ENCODE results near the gene SMURF2. TPM values are rescaled to one million over a fixed set of nuclear protein-coding genes. Genes with fewer than 3 reads are reported as not detected.

SMURF2 gene
- total RNA-seq, 1 donor from 2014 or later = 11.5 TPM

DNA sequence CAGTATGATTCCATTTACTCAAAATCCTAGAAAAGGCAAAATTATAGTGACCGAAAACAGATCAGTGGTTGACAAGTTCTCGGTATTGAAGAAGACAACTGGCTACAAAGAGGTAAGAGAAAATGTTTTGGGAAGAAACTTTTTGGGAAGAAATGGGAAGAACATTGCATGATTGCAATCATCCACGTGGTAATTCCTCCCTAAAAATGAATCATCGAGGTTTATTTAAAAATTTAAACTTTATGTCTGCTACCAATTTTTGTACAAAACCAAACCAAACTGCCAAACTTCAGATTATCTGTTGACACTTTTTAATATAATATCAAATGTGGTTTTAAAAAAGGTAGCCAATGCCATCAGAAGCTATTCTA is 8.1 kb downstream of the SMURF2 start:
- no peak for DNase-seq
- H3K27me3 ChIP-seq (ENCODE audit: low read depth) = no peaks in the 10 kb centered on the region
- intact Hi-C loops (cut with micrococcal nuclease) = no loop called here
- H3K27ac ChIP-seq (replicated peaks) = no peak overlapping the region
- no peak overlapping the region for H3K4me3 ChIP-seq
- peaks cover 7% of the 10 kb centered on the region for H3K9me3 ChIP-seq (replicated peaks)
- H3K36me3 ChIP-seq = no peaks in the 10 kb centered on the region
- peaks cover 29% of the 10 kb centered on the region for H3K4me1 ChIP-seq
- TF ChIP-seq, protein P1, sequence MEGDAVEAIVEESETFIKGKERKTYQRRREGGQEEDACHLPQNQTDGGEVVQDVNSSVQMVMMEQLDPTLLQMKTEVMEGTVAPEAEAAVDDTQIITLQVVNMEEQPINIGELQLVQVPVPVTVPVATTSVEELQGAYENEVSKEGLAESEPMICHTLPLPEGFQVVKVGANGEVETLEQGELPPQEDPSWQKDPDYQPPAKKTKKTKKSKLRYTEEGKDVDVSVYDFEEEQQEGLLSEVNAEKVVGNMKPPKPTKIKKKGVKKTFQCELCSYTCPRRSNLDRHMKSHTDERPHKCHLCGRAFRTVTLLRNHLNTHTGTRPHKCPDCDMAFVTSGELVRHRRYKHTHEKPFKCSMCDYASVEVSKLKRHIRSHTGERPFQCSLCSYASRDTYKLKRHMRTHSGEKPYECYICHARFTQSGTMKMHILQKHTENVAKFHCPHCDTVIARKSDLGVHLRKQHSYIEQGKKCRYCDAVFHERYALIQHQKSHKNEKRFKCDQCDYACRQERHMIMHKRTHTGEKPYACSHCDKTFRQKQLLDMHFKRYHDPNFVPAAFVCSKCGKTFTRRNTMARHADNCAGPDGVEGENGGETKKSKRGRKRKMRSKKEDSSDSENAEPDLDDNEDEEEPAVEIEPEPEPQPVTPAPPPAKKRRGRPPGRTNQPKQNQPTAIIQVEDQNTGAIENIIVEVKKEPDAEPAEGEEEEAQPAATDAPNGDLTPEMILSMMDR (IDR thresholded peaks at IDR 0.05; ENCODE audit: borderline replicate concordance) = no peak

DNA sequence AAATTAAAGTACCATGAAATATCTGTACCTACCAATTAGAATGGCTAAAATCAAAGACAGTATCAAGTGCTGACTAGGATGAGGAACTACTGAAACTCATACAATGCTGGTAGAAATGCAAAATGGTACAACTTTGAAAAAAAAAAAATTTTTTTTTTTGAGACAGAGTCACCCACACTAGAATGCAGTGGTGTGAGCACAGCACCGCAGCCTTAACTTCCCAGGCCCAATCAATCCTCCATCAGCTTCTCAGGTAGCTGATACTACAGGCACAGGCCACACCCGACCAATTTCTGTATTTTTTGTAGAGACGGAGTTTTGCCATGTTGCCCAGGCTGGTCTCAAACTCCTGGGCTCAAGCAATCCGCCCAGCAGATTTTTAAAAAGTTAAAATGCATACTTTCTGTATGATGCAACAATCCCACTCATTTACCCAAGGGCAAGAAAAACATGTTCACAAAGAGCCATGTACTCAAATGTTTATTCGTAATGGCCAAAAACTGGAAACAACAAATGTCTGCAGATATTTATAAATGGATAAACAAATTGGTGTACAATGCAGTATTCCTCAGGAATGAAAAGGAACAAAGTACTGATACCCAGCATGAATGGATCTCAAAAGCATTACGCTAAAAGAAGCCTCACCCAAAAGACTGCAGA is 8.7 kb downstream of the SMURF2 start:
- H3K4me3 ChIP-seq = no peak overlapping the region
- TF ChIP-seq, protein P1 (IDR thresholded peaks at IDR 0.05; ENCODE audit: borderline replicate concordance) = no peak
- H3K4me1 ChIP-seq = peaks cover 29% of the 10 kb centered on the region
- no peak for DNase-seq
- peaks cover 7% of the 10 kb centered on the region for H3K9me3 ChIP-seq (replicated peaks)
- H3K36me3 ChIP-seq = no peaks in the 10 kb centered on the region
- intact Hi-C loops (cut with micrococcal nuclease) = no loop called here
- H3K27me3 ChIP-seq (ENCODE audit: low read depth) = no peaks in the 10 kb centered on the region
- H3K27ac ChIP-seq (replicated peaks) = no peak overlapping the region

DNA sequence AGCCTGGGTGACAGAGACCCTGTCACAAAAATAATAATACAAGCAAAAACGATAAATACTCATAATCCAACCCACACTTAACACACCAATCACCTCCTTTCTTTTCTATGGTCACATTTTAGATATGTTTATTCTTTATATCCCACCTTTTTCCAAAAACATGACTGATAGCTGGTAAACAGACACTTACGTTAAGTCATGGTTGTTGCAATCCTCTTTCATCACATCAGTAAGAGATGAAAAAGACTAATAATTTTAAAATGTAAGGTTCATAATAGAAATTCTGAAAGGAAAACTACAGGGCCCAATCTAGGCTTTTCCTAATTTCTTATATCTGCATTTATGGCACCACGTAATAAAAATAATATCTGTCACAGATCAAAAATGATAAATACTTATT is 10.2 kb downstream of the SMURF2 start:
- peaks cover 21% of the 10 kb centered on the region for H3K4me1 ChIP-seq

DNA sequence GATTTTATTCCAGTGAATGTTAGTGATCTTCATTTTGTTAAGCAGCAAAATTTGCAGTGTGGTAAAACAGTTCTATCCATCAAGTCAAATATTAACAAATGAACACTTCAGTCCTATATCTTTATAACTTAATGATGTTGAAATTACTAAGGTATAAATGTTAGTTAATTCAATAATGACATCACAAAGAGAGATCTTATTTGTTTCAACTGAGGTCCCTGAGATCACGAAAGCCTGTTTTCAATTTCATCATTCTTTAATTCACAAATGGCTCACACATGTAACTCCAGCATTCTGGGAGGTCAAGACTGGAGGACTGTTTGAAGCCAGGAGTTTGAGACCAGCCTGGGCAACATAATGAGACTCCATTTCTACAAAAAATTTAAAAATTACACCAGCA is 13.9 kb downstream of the SMURF2 start:
- TF ChIP-seq, protein P1 (IDR thresholded peaks at IDR 0.05; ENCODE audit: borderline replicate concordance) = no peak
- intact Hi-C loops (cut with micrococcal nuclease) = loop anchor here (5.0 to 10.0 kb wide), 2 partner anchors 83 to 226 kb away; no protein-coding TSS in a partner anchor
- H3K27me3 ChIP-seq (ENCODE audit: low read depth) = no peaks in the 10 kb centered on the region
- H3K9me3 ChIP-seq (replicated peaks) = no peaks in the 10 kb centered on the region
- H3K36me3 ChIP-seq = no peaks in the 10 kb centered on the region
- H3K4me3 ChIP-seq = no peak overlapping the region
- no peak overlapping the region for H3K27ac ChIP-seq (replicated peaks)
- no peak for DNase-seq
- peaks cover 13% of the 10 kb centered on the region for H3K4me1 ChIP-seq

More for the DNA sequence above, 10.2 kb downstream of the SMURF2 start:
- TF ChIP-seq, protein P1 (IDR thresholded peaks at IDR 0.05; ENCODE audit: borderline replicate concordance) = no peak
- H3K4me3 ChIP-seq = no peak overlapping the region
- peaks cover 7% of the 10 kb centered on the region for H3K9me3 ChIP-seq (replicated peaks)
- DNase-seq = no peak
- no peaks in the 10 kb centered on the region for H3K27me3 ChIP-seq (ENCODE audit: low read depth)
- intact Hi-C loops (cut with micrococcal nuclease) = no loop called here
- H3K27ac ChIP-seq (replicated peaks) = no peak overlapping the region
- H3K36me3 ChIP-seq = no peaks in the 10 kb centered on the region

DNA sequence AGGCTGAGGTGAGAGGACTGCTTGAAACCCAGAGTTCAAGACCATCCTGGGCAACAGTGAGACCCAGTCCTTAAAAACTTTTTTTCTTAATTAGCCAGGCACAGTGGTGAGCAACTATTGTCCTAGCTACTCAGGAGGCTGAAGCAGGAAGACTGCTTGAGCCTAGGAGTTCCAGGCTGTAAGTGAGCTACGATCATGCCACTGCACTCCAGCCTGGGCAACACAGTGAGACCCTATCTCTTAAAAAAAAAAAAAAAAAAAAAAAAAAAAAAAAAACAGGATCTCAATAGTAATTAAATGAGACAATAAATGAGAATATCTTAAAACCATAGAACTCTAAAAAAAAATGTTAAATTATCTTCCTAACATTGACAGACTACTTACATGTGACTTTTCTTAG is 14.3 kb downstream of the SMURF2 start:
- intact Hi-C loops (cut with micrococcal nuclease) = loop anchor here (5.0 to 10.0 kb wide), 2 partner anchors 83 to 226 kb away; no protein-coding TSS in a partner anchor

More for the DNA sequence above, 14.3 kb downstream of the SMURF2 start:
- H3K27ac ChIP-seq (replicated peaks) = no peak overlapping the region
- no peaks in the 10 kb centered on the region for H3K27me3 ChIP-seq (ENCODE audit: low read depth)
- TF ChIP-seq, protein P1 (IDR thresholded peaks at IDR 0.05; ENCODE audit: borderline replicate concordance) = no peak
- no peaks in the 10 kb centered on the region for H3K9me3 ChIP-seq (replicated peaks)
- DNase-seq = no peak
- no peaks in the 10 kb centered on the region for H3K36me3 ChIP-seq
- H3K4me3 ChIP-seq = no peak overlapping the region
- H3K4me1 ChIP-seq = peaks cover 13% of the 10 kb centered on the region

Measured in left ventricle myocardium inferior (tissue), 1 donor.